ENCODE data around the gene ANKRD44.

GRCh38 chr2:197075281-197075680 is 235.3 kb downstream of the ANKRD44 start:
- TF ChIP-seq EZH2phosphoT487 (IDR thresholded peaks at IDR 0.05; ENCODE audit: borderline replicate concordance) (no peak), CTCF (conservative IDR thresholded peaks at IDR 0.05; ENCODE audit: low read length) (no peak)
